SK-N-SH (cell line): ENCODE results near the gene ALDOA. TPM values are rescaled to one million over a fixed set of nuclear protein-coding genes. Genes with fewer than 3 reads are reported as not detected.

ENCODE experiments used
- CTCF ChIA-PET: fragments of 300-600, 350-600 bp; formaldehyde crosslinking; extraction: SDS; loops from one replicate; lab custom pipeline; 2021; lab: Yijun Ruan, JAX
- POLR2A ChIA-PET: fragments of 350-600 bp; sonication (Branson Sonifier 250); formaldehyde crosslinking; extraction: SDS; loops from one replicate; lab custom pipeline; 2020; ENCODE audit warnings: antibody characterized with exemption, inconsistent platforms; lab: Yijun Ruan, JAX
- DNase-seq: peaks from one replicate; pipeline ENCODE4 v3.0.0; 2012
- H2AFZ ChIP-seq: fragments of 200-600 bp; sonication (generic); 2 replicates; pipeline ENCODE4 v1.8.1; 2016; ENCODE audit warnings: antibody characterized with exemption, mild to moderate bottlenecking, low read depth
- H3F3A ChIP-seq: fragments of 200-600 bp; sonication (generic); replicated peaks from 2 replicates; pipeline ENCODE3; 2016; ENCODE audit warnings: antibody characterized with exemption, mild to moderate bottlenecking; ENCODE audit not compliant: insufficient read depth
- H3K27ac ChIP-seq, 2 experiments: fragments of 200-500 bp in 1 of 2; fragments of 200-600 bp in 1 of 2; sonication (Bioruptor generic) in 1 of 2; sonication (generic), shearing (Covaris generic) in 1 of 2; 2 replicates each; pipeline versions ENCODE4 v1.5.1 to v1.6.1; 2014 to 2016; ENCODE audit warnings: low read depth in 2 of 2, inconsistent platforms in 1 of 2, low read length in 1 of 2, mild to moderate bottlenecking in 1 of 2, mixed read lengths in 1 of 2
- H3K27me3 ChIP-seq: fragments of 200-600 bp; sonication (generic), shearing (Covaris generic); 2 replicates; pipeline ENCODE4 v1.6.1; 2016; ENCODE audit warnings: mixed run types; ENCODE audit not compliant: insufficient read depth
- H3K36me3 ChIP-seq, 2 experiments: fragments of 200-500 bp in 1 of 2; fragments of 200-600 bp in 1 of 2; sonication (Bioruptor generic) in 1 of 2; sonication (generic) in 1 of 2; replicated peaks in 1 of 2; 2 replicates each; pipeline versions ENCODE3 to v1.5.1; 2014 to 2016; ENCODE audit warnings: low read length in 1 of 2, mild to moderate bottlenecking in 1 of 2; ENCODE audit not compliant: insufficient read depth in 2 of 2, control insufficient read depth in 1 of 2
- H3K4me1 ChIP-seq, 2 experiments: fragments of 200-500 bp in 1 of 2; fragments of 200-600 bp in 1 of 2; sonication (Bioruptor generic) in 1 of 2; sonication (generic), shearing (Covaris generic) in 1 of 2; 2 replicates each; pipeline versions ENCODE4 v1.5.1 to v1.6.1; 2014 to 2016; ENCODE audit warnings: low read depth in 1 of 2, low read length in 1 of 2, mixed run types in 1 of 2; ENCODE audit not compliant: insufficient read depth in 2 of 2, control insufficient read depth in 1 of 2
- H3K4me2 ChIP-seq: fragments of 200-600 bp; sonication (generic), shearing (Covaris generic); 2 replicates; pipeline ENCODE4 v1.6.1; 2017; ENCODE audit warnings: mixed run types
- H3K4me3 ChIP-seq, 2 experiments: fragments of 200-500 bp in 1 of 2; fragments of 200-600 bp in 1 of 2; sonication (Bioruptor generic) in 1 of 2; sonication (generic), shearing (Covaris generic) in 1 of 2; 2 replicates each; pipeline versions ENCODE4 v1.5.1 to v1.8.1; 2014 to 2016; ENCODE audit warnings: low read depth in 2 of 2, inconsistent platforms in 1 of 2, low read length in 1 of 2, mild to moderate bottlenecking in 1 of 2, mixed read lengths in 1 of 2, moderate library complexity in 1 of 2
- H3K79me2 ChIP-seq: fragments of 200-600 bp; sonication (generic); 2 replicates; pipeline ENCODE4 v1.8.1; 2017; ENCODE audit warnings: mild to moderate bottlenecking; ENCODE audit not compliant: insufficient read depth
- H3K9ac ChIP-seq: fragments of 200-600 bp; sonication (generic); 2 replicates; pipeline ENCODE4 v1.6.1; 2017; ENCODE audit warnings: mixed run types
- H3K9me2 ChIP-seq: fragments of 200-600 bp; sonication (generic); 2 replicates; pipeline ENCODE4 v1.6.1; 2017; ENCODE audit warnings: mixed run types
- H3K9me3 ChIP-seq: fragments of 200-600 bp; sonication (generic); 2 replicates; pipeline ENCODE4 v1.6.1; 2017; ENCODE audit warnings: mixed run types, mild to moderate bottlenecking, moderate library complexity
- H4K20me1 ChIP-seq: fragments of 200-600 bp; sonication (generic); 2 replicates; pipeline ENCODE4 v1.6.1; 2017; ENCODE audit warnings: mild to moderate bottlenecking, mixed run types; ENCODE audit not compliant: insufficient read depth
- CHD2 ChIP-seq: fragments of 150-350 bp; IDR thresholded peaks from 2 replicates; pipeline ENCODE4 v1.6.1; 2018; ENCODE audit warnings: low read length; ENCODE audit not compliant: partially characterized antibody
- ELF1 ChIP-seq: IDR thresholded peaks from 2 replicates; pipeline ENCODE4 v1.4.0; 2012
- EP300 ChIP-seq, 2 experiments: IDR thresholded peaks; 2 replicates each; pipeline versions ENCODE4 v1.4.0 to v1.6.1; 2012; ENCODE audit warnings: borderline replicate concordance in 1 of 2, low read depth in 1 of 2, low read length in 1 of 2
- EZH2phosphoT487 ChIP-seq: fragments of 200-600 bp; sonication (generic); IDR thresholded peaks from 2 replicates; pipeline ENCODE4 v1.6.1; 2017; ENCODE audit warnings: low read depth, mixed run types, mild to moderate bottlenecking, antibody characterized with exemption, moderate library complexity, borderline replicate concordance
- FOSL2 ChIP-seq: IDR thresholded peaks from 2 replicates; pipeline ENCODE4 v1.4.0; 2012; ENCODE audit warnings: low read depth, mild to moderate bottlenecking, moderate library complexity, borderline replicate concordance
- FOXJ3 ChIP-seq: sonication (generic); formaldehyde crosslinking; IDR thresholded peaks from 2 replicates; pipeline ENCODE4 v1.5.1; 2020; ENCODE audit warnings: mild to moderate bottlenecking, missing genetic modification reagents
- FOXM1 ChIP-seq: IDR thresholded peaks from 2 replicates; pipeline ENCODE4 v1.4.0; 2012; ENCODE audit warnings: low read depth, mild to moderate bottlenecking
- GATA2 ChIP-seq: sonication (generic); formaldehyde crosslinking; IDR thresholded peaks from 2 replicates; pipeline ENCODE4 v1.5.0; 2020; ENCODE audit warnings: mild to moderate bottlenecking, missing genetic modification reagents
- JUND ChIP-seq: IDR thresholded peaks from 2 replicates; pipeline ENCODE4 v1.4.0; 2012
- MEF2A ChIP-seq: IDR thresholded peaks from 2 replicates; pipeline ENCODE4 v1.4.0; 2012; ENCODE audit warnings: low read depth, borderline replicate concordance
- RAD21 ChIP-seq: IDR thresholded peaks from 2 replicates; pipeline ENCODE4 v1.6.1; 2012; ENCODE audit warnings: mild to moderate bottlenecking, low read length
- RXRA ChIP-seq: IDR thresholded peaks from 2 replicates; pipeline ENCODE4 v1.4.0; 2012; ENCODE audit warnings: low read depth, mild to moderate bottlenecking, borderline replicate concordance
- SIN3A ChIP-seq: IDR thresholded peaks from 2 replicates; pipeline ENCODE4 v1.6.1; 2012; ENCODE audit warnings: low read depth, mild to moderate bottlenecking, low read length, moderate library complexity, borderline replicate concordance
- SMC3 ChIP-seq: IDR thresholded peaks from 2 replicates; pipeline ENCODE4 v1.6.1; 2012; ENCODE audit warnings: low read depth, low read length, improper control_type of control experiment
- TCF12 ChIP-seq: IDR thresholded peaks from 2 replicates; pipeline ENCODE4 v1.4.0; 2012
- YY1 ChIP-seq: IDR thresholded peaks from 2 replicates; pipeline ENCODE4 v1.4.0; 2012; ENCODE audit warnings: low read depth, mild to moderate bottlenecking
- WGBS: methylation state at CpG from one replicate; pipeline ENCODE4 v1.1.6; 2017; ENCODE audit warnings: low lambda C conversion rate; 5-methylcytosine and 5-hydroxymethylcytosine counted together
- polyA plus RNA-seq, 3 experiments: library from polyadenylated mRNA; depleted of rRNA; stranded (reverse); fragments of >200 nt; gene quantifications; 2 replicates each; pipeline ENCODE4 v1.2.3, GENCODE V29; 2012
- TF ChIP-seq, protein P1 (sequence below): IDR thresholded peaks from 2 replicates; pipeline ENCODE4 v1.6.1; 2012; ENCODE audit warnings: mild to moderate bottlenecking, low read depth, low read length, moderate library complexity
- TF ChIP-seq, protein P2 (sequence below): fragments of 150-350 bp; IDR thresholded peaks from 2 replicates; pipeline ENCODE4 v1.6.1; 2017; ENCODE audit warnings: antibody characterized with exemption, low read length, low read depth, borderline replicate concordance
- TF ChIP-seq, protein P3 (sequence below): fragments of 200-600 bp; sonication (generic); IDR thresholded peaks from 2 replicates; pipeline ENCODE4 v1.6.1; 2017; ENCODE audit warnings: antibody characterized with exemption, mild to moderate bottlenecking, moderate library complexity
- TF ChIP-seq, protein P4 (sequence below): fragments of 150-350 bp; IDR thresholded peaks from 2 replicates; pipeline ENCODE4 v1.6.1; 2016; ENCODE audit warnings: mild to moderate bottlenecking, low read depth, low read length
- TF ChIP-seq, protein P5 (sequence below): IDR thresholded peaks from 2 replicates; pipeline ENCODE4 v1.4.0; 2012; ENCODE audit warnings: low read depth
- TF ChIP-seq, protein P6 (sequence below): IDR thresholded peaks from 2 replicates; pipeline ENCODE4 v1.4.0; 2012; ENCODE audit warnings: low read depth, borderline replicate concordance

The ALDOA gene
- polyA plus RNA-seq, 1 of the 3 experiments (the other 2 are of a cell fraction): 641 TPM

DNA sequence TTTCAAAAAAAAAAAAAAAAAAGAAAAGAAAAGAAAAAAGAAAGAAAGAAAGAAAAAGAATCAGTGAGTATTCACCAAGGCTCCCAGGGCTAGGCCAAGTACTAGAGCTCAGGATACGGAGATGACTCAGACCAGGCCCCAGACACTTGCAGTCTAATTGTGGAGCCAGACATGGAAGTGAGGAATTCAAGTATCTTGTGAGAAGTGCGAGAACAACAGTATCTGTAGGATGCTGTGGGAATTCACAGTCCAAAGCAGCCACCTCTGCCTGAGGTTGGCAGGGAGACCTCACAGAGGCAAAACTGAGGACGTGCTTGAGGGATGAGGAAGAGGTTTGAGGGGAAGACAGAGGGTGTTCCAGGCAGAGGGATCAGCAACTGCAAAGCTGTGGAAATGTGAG lies 14.0 kb upstream of the ALDOA start (continued):
- TF ChIP-seq, protein P1, sequence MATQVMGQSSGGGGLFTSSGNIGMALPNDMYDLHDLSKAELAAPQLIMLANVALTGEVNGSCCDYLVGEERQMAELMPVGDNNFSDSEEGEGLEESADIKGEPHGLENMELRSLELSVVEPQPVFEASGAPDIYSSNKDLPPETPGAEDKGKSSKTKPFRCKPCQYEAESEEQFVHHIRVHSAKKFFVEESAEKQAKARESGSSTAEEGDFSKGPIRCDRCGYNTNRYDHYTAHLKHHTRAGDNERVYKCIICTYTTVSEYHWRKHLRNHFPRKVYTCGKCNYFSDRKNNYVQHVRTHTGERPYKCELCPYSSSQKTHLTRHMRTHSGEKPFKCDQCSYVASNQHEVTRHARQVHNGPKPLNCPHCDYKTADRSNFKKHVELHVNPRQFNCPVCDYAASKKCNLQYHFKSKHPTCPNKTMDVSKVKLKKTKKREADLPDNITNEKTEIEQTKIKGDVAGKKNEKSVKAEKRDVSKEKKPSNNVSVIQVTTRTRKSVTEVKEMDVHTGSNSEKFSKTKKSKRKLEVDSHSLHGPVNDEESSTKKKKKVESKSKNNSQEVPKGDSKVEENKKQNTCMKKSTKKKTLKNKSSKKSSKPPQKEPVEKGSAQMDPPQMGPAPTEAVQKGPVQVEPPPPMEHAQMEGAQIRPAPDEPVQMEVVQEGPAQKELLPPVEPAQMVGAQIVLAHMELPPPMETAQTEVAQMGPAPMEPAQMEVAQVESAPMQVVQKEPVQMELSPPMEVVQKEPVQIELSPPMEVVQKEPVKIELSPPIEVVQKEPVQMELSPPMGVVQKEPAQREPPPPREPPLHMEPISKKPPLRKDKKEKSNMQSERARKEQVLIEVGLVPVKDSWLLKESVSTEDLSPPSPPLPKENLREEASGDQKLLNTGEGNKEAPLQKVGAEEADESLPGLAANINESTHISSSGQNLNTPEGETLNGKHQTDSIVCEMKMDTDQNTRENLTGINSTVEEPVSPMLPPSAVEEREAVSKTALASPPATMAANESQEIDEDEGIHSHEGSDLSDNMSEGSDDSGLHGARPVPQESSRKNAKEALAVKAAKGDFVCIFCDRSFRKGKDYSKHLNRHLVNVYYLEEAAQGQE: no peak
- TF ChIP-seq MEF2A (no peak), SIN3A (no peak), YY1 (no peak)

DNA sequence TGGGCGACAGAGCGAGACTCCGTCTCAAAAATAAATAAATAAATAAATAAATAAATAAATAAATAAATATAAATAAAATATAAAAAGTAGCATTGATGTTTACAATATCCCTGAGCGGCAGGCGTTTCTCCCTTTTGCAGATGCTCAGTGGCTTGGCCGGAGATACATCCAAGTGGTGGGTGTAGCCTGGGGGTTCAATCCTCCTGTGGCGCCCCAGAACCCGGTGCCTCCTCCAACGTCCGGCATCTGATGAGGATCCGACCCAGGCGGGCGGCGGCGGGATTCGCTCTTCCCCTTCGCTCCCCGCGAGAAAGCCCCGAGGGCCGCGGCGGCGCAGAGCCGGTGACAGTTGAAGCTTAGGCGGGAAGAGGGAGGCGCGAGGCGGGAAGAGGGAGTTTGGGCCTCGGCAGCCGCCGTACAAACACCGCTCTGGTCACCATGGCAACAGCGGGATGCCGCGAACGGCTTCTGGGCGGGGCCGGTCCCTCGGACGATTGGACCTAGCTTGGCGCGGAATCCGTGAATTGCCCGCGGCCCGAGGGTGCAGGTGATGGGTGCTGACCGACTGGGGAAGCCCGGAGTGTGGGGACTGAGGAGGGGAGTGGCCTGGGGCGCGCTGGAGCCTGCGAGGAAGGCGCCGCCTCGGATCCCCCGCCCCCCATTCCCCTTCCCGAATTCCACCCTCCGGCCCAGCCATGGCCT lies 12.7 kb upstream of the ALDOA start:
- CTCF ChIA-PET: interaction anchor here (0.9 to 4.6 kb wide), 9 partner anchors 10 to 236 kb away, joined by 3 to 24 read pairs (median 4); partner anchors contain the start of genes TBX6 and TLCD3B
- POLR2A ChIA-PET: interaction anchor here (1.0 to 2.6 kb wide), 5 partner anchors 10 to 40 kb away, joined by 4 to 19 read pairs (median 7); partner anchors contain the start of genes ALDOA and TBX6
- TF ChIP-seq, protein P2, sequence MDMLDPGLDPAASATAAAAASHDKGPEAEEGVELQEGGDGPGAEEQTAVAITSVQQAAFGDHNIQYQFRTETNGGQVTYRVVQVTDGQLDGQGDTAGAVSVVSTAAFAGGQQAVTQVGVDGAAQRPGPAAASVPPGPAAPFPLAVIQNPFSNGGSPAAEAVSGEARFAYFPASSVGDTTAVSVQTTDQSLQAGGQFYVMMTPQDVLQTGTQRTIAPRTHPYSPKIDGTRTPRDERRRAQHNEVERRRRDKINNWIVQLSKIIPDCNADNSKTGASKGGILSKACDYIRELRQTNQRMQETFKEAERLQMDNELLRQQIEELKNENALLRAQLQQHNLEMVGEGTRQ: no peak
- TF ChIP-seq RXRA (no peak), TCF12 (no peak), SIN3A (peak; percentile 98), SMC3 (no peak), GATA2 (CRISPR knock-in tag) (no peak), FOSL2 (no peak), EZH2phosphoT487 (no peak), EP300 (IDR thresholded peaks at IDR 0.05; ENCODE audit: borderline replicate concordance in 1 of 2, low read depth in 1 of 2, low read length in 1 of 2) (peak; percentile 26 to 33; a peak in 2 of 4 replicates), JUND (no peak), MEF2A (no peak), ELF1 (peak; percentile 49), CHD2 (no peak), FOXJ3 (peak; percentile 65; the same call in 1 of the 2 replicates), RAD21 (no peak), FOXM1 (peak; percentile 50; the same call in 1 of the 2 replicates)
- TF ChIP-seq, protein P3, sequence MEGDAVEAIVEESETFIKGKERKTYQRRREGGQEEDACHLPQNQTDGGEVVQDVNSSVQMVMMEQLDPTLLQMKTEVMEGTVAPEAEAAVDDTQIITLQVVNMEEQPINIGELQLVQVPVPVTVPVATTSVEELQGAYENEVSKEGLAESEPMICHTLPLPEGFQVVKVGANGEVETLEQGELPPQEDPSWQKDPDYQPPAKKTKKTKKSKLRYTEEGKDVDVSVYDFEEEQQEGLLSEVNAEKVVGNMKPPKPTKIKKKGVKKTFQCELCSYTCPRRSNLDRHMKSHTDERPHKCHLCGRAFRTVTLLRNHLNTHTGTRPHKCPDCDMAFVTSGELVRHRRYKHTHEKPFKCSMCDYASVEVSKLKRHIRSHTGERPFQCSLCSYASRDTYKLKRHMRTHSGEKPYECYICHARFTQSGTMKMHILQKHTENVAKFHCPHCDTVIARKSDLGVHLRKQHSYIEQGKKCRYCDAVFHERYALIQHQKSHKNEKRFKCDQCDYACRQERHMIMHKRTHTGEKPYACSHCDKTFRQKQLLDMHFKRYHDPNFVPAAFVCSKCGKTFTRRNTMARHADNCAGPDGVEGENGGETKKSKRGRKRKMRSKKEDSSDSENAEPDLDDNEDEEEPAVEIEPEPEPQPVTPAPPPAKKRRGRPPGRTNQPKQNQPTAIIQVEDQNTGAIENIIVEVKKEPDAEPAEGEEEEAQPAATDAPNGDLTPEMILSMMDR: no peak
- TF ChIP-seq, protein P4, sequence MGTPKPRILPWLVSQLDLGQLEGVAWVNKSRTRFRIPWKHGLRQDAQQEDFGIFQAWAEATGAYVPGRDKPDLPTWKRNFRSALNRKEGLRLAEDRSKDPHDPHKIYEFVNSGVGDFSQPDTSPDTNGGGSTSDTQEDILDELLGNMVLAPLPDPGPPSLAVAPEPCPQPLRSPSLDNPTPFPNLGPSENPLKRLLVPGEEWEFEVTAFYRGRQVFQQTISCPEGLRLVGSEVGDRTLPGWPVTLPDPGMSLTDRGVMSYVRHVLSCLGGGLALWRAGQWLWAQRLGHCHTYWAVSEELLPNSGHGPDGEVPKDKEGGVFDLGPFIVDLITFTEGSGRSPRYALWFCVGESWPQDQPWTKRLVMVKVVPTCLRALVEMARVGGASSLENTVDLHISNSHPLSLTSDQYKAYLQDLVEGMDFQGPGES: no peak
- TF ChIP-seq, protein P5, sequence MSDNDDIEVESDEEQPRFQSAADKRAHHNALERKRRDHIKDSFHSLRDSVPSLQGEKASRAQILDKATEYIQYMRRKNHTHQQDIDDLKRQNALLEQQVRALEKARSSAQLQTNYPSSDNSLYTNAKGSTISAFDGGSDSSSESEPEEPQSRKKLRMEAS: peak; percentile 99
- TF ChIP-seq, protein P6, sequence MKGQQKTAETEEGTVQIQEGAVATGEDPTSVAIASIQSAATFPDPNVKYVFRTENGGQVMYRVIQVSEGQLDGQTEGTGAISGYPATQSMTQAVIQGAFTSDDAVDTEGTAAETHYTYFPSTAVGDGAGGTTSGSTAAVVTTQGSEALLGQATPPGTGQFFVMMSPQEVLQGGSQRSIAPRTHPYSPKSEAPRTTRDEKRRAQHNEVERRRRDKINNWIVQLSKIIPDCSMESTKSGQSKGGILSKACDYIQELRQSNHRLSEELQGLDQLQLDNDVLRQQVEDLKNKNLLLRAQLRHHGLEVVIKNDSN: no peak

More for the DNA sequence above, 12.7 kb upstream of the ALDOA start:
- Histone ChIP-seq H3K9ac (peak overlapping the region; percentile 92), H3K4me3 (peak overlapping the region; percentile 68 to 97), H3K27ac (peak overlapping the region; percentile 58 to 70; a peak in 3 of 4 replicates), H3K9me2 (no peaks in the 10 kb centered on the region), H2AFZ (peak overlapping the region; percentile 94), H3F3A (peaks cover 22% of the 10 kb centered on the region), H3K27me3 (no peaks in the 10 kb centered on the region), H3K36me3 (peaks cover 0 to 5% of the 10 kb centered on the region in 2 experiments), H3K4me2 (peak overlapping the region; percentile 97), H3K9me3 (no peaks in the 10 kb centered on the region), H3K79me2 (peaks cover 36% of the 10 kb centered on the region; the same call in 1 of the 2 replicates), H3K4me1 (peaks cover 5% of the 10 kb centered on the region in 2 experiments; a peak in 2 of 4 replicates), H4K20me1 (no peaks in the 10 kb centered on the region)
- WGBS: 13% methylated on average over 21 of the region's 58 CpGs
- peak; percentile 97 for DNase-seq
